ES-I3 (cell line): ENCODE results near the gene ZBTB4.

ENCODE experiments used
- H3K36me3 ChIP-seq: 2 replicates; pipeline ENCODE4 v1.6.1; 2013; ENCODE audit warnings: mild to moderate bottlenecking, low read length, control low read depth, moderate library complexity; ENCODE audit not compliant: insufficient read depth
- H3K4me1 ChIP-seq: 2 replicates; pipeline ENCODE4 v1.6.1; 2013; ENCODE audit warnings: mild to moderate bottlenecking, control low read depth, low read length; ENCODE audit not compliant: insufficient read depth
- H3K9ac ChIP-seq: 2 replicates; pipeline ENCODE4 v1.6.1; 2013; ENCODE audit warnings: low read depth, mild to moderate bottlenecking, low read length, moderate library complexity
- H3K9me3 ChIP-seq: 2 replicates; pipeline ENCODE4 v1.6.1; 2013; ENCODE audit warnings: mild to moderate bottlenecking, low read length, moderate library complexity; ENCODE audit not compliant: control insufficient read depth, insufficient read depth

ZBTB4 gene

DNA sequence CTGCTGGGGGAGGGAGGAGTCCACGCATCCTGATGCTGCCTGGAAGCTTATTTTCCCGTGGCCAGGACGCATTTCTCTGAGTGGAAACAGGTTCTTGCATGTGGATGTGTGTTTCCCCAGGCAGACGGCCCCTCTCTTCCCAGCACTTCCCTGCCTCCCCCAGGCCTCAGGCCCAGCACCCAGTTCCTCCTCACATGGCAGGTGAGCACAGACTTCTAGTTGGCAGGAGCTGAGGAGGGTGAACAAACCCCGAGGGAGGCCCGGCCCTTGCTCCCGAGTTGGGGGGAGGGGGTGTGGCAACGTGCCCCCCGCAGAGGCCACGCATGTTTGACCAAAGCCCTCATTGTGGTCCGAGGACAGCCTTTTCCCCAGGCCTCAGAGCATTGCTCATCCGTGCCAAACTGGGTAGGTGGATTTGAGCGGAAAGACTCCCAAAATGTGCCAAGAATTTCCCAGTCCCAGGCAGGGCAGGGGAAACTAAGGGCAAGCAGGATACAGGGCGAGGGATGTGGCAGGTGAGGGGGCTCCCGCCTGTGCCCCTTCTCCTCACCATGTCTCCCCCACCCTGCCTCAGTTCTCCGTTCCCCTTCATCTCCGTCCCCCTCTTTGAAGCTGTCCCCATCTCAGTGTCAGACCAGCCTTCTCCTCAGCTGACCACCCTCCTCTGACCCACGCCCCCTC, 60.8 kb downstream of the ZBTB4 start:
- Histone ChIP-seq H3K36me3 (no peaks in the 10 kb centered on the region), H3K9me3 (no peaks in the 10 kb centered on the region), H3K4me1 (peaks cover 14% of the 10 kb centered on the region; the same call in 1 of the 2 replicates)

DNA sequence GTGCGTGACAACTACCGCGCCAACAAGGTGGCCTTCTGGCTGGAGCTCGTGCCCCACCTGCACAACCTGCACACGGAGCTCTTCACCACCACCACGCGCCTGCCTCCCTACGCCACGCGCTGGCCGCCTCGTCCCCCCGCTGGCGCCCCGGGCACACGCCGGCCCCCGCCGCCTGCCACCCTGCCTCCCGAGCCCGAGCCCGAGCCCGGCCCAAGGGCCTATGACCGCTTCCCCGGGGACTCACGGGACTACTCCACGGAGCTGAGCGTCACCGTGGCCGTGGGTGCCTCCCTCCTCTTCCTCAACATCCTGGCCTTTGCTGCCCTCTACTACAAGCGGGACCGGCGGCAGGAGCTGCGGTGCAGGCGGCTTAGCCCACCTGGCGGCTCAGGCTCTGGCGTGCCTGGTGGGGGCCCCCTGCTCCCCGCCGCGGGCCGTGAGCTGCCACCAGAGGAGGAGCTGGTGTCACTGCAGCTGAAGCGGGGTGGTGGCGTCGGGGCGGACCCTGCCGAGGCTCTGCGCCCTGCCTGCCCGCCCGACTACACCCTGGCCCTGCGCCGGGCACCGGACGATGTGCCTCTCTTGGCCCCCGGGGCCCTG, 62.3 kb downstream of the ZBTB4 start:
- H3K36me3 ChIP-seq: no peaks in the 10 kb centered on the region
- no peaks in the 10 kb centered on the region for H3K9me3 ChIP-seq
- H3K4me1 ChIP-seq: peaks cover 19% of the 10 kb centered on the region; the same call in 1 of the 2 replicates
- H3K9ac ChIP-seq: no peak overlapping the region

More for the DNA sequence above, 60.8 kb downstream of the ZBTB4 start:
- H3K9ac ChIP-seq: no peak overlapping the region

- Histone ChIP-seq H3K36me3 (no peaks in the 10 kb centered on the region), H3K4me1 (peaks cover 19% of the 10 kb centered on the region; the same call in 1 of the 2 replicates), H3K9ac (no peak overlapping the region), H3K9me3 (no peaks in the 10 kb centered on the region)
Observed at GRCh38 chr17:7416323-7416722, 63.1 kb downstream of the ZBTB4 start.

DNA sequence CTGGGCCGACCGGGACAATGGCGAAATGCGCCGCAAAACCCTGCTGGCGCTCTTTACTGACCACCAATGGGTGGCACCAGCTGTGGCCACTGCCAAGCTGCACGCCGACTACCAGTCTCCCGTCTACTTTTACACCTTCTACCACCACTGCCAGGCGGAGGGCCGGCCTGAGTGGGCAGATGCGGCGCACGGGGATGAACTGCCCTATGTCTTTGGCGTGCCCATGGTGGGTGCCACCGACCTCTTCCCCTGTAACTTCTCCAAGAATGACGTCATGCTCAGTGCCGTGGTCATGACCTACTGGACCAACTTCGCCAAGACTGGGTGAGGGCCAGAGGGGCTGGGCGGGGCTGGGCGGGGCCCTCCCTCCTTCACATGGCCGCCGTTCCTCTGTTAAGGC, 63.6 kb downstream of the ZBTB4 start:
- Histone ChIP-seq H3K36me3 (no peaks in the 10 kb centered on the region), H3K4me1 (peaks cover 19% of the 10 kb centered on the region; the same call in 1 of the 2 replicates), H3K9ac (no peak overlapping the region), H3K9me3 (no peaks in the 10 kb centered on the region)

DNA sequence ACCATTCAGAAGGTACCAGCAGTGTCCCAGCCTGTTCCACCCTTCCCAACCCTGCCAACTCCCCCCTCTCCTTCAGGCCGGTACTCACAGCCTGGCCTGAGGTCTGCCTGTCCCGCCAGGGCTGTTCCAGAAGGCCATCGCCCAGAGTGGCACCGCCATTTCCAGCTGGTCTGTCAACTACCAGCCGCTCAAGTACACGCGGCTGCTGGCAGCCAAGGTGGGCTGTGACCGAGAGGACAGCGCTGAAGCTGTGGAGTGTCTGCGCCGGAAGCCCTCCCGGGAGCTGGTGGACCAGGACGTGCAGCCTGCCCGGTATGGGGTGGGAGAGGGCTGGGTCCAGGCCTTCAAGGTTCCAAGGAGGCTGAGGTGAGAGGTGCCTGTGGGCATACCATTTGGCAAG, 64.6 kb downstream of the ZBTB4 start:
- H3K4me1 ChIP-seq: peaks cover 14% of the 10 kb centered on the region; the same call in 1 of the 2 replicates
- H3K36me3 ChIP-seq: no peaks in the 10 kb centered on the region
- no peak overlapping the region for H3K9ac ChIP-seq
- H3K9me3 ChIP-seq: no peaks in the 10 kb centered on the region

DNA sequence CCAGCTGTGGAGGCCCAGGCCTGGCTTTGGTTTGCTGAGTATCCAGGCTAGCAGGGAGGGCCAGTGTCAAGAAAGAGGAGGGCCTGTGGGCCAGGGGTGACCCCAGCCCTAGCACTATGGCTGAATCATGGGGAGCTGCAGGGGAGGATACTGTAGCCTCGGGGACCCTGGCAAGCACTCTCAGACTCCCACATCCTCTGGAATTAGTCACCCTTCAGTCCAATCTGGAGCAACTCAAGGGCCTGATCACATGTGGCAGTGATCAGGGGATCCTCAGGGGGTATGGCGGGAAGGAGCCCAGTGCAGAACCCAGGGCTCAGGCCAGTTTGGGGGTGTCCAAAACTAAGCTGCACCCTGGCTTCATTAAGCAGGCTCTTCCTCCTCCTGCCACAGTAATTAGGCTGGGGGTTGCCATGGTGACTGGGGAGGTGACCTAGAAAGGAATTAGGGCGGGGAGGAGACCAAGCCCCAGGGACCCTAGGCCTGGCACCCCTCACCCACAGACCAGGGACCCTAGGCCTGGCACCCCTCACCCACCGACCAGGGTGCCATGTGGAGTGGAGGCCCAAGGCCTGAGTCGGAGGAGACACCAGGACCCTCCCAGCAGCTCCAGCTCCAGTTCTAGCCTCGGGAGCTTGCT, 66.0 kb downstream of the ZBTB4 start:
- Histone ChIP-seq H3K4me1 (peaks cover 9% of the 10 kb centered on the region; the same call in 1 of the 2 replicates), H3K36me3 (no peaks in the 10 kb centered on the region), H3K9ac (no peak overlapping the region), H3K9me3 (no peaks in the 10 kb centered on the region)

- no peaks in the 10 kb centered on the region for H3K36me3 ChIP-seq
- H3K9ac ChIP-seq: no peak overlapping the region
- peaks cover 13% of the 10 kb centered on the region; the same call in 1 of the 2 replicates for H3K4me1 ChIP-seq
- no peaks in the 10 kb centered on the region for H3K9me3 ChIP-seq
Observed at GRCh38 chr17:7411427-7411750, 68.0 kb downstream of the ZBTB4 start.

- peaks cover 13% of the 10 kb centered on the region; the same call in 1 of the 2 replicates for H3K4me1 ChIP-seq
- H3K9me3 ChIP-seq: no peaks in the 10 kb centered on the region
- H3K36me3 ChIP-seq: no peaks in the 10 kb centered on the region
- no peak overlapping the region for H3K9ac ChIP-seq
Observed at GRCh38 chr17:7410634-7411426, 68.6 kb downstream of the ZBTB4 start.

- Histone ChIP-seq H3K36me3 (no peaks in the 10 kb centered on the region), H3K4me1 (peaks cover 13% of the 10 kb centered on the region; the same call in 1 of the 2 replicates), H3K9ac (no peak overlapping the region), H3K9me3 (no peaks in the 10 kb centered on the region)
Observed at GRCh38 chr17:7409716-7410115, 69.7 kb downstream of the ZBTB4 start.
